Femur (tissue), 1 donor: ENCODE measurements around the gene GINS1.

ENCODE experiments used
- DNase-seq: peaks from one replicate; pipeline ENCODE4 v3.0.0-alpha.2; 2017

The GINS1 gene

GRCh38 chr20:25478889-25479568, 71.6 kb downstream of the GINS1 start:
- no peak for DNase-seq

- DNase-seq, result no peak
These were observed 72.2 kb downstream of the GINS1 start for GRCh38 chr20:25479638-25480037.

GRCh38 chr20:25480156-25480555, 72.7 kb downstream of the GINS1 start:
- no peak for DNase-seq

GRCh38 chr20:25480797-25481196, 73.3 kb downstream of the GINS1 start:
- DNase-seq, result no peak

GRCh38 chr20:25481235-25481917, 73.9 kb downstream of the GINS1 start:
- DNase-seq, result no peak

- no peak for DNase-seq
These were observed 74.4 kb downstream of the GINS1 start for GRCh38 chr20:25481918-25482253.

GRCh38 chr20:25483431-25484132, 76.1 kb downstream of the GINS1 start:
- no peak for DNase-seq

GRCh38 chr20:25484224-25484846, 76.9 kb downstream of the GINS1 start:
- DNase-seq, result no peak

- DNase-seq, result no peak
These were observed 77.5 kb downstream of the GINS1 start for GRCh38 chr20:25484911-25485511.

GRCh38 chr20:25485872-25486271, 78.4 kb downstream of the GINS1 start:
- no peak for DNase-seq

- no peak for DNase-seq
These were observed 78.9 kb downstream of the GINS1 start for GRCh38 chr20:25486377-25486776.

- DNase-seq, result no peak
These were observed 79.8 kb downstream of the GINS1 start for GRCh38 chr20:25487306-25487705.

GRCh38 chr20:25487975-25488374, 80.5 kb downstream of the GINS1 start:
- no peak for DNase-seq

- no peak for DNase-seq
These were observed 81.9 kb downstream of the GINS1 start for GRCh38 chr20:25489221-25489871.

GRCh38 chr20:25490656-25491445, 83.4 kb downstream of the GINS1 start:
- DNase-seq, result no peak

GRCh38 chr20:25491446-25492038, 84.1 kb downstream of the GINS1 start:
- DNase-seq, result no peak

GRCh38 chr20:25493137-25493536, 85.7 kb downstream of the GINS1 start:
- no peak for DNase-seq

- DNase-seq, result no peak
These were observed 86.5 kb downstream of the GINS1 start for GRCh38 chr20:25493748-25494505.

GRCh38 chr20:25494506-25495188, 87.2 kb downstream of the GINS1 start:
- DNase-seq, result no peak

- no peak for DNase-seq
These were observed 87.8 kb downstream of the GINS1 start for GRCh38 chr20:25495189-25495824.
